Suprapubic skin (tissue), 4 donors: ENCODE data around the gene SLIT2. TPM values are rescaled to one million over a fixed set of nuclear protein-coding genes. Genes with fewer than 3 reads are reported as not detected.

Source experiments
- DNase-seq, 2 donors: peaks; one replicate each; pipeline ENCODE4 v3.0.0-alpha.2; 2019; ENCODE audit warnings: low spot score in 2 of 2
- H3K27ac ChIP-seq: fragments of 200-600 bp; sonication (generic); one replicate; pipeline ENCODE4 v1.5.1; 2019
- H3K27me3 ChIP-seq: fragments of 200-600 bp; sonication (generic); one replicate; pipeline ENCODE4 v1.5.1; 2019
- H3K36me3 ChIP-seq: fragments of 200-600 bp; sonication (generic); one replicate; pipeline ENCODE4 v1.5.1; 2019
- H3K4me1 ChIP-seq: fragments of 200-600 bp; sonication (generic); one replicate; pipeline ENCODE4 v1.5.1; 2019
- H3K4me3 ChIP-seq: fragments of 200-600 bp; sonication (generic); one replicate; pipeline ENCODE4 v1.5.1; 2019; ENCODE audit warnings: mild to moderate bottlenecking
- H3K9me3 ChIP-seq: fragments of 200-600 bp; sonication (generic); one replicate; pipeline ENCODE4 v1.5.1; 2019
- EP300 ChIP-seq: sonication (generic); formaldehyde crosslinking; IDR thresholded peaks from one replicate; pipeline ENCODE4 v1.6.1; 2017; ENCODE audit warnings: antibody characterized with exemption
- POLR2A ChIP-seq, 2 donors: fragments of 450-650 bp; IDR thresholded peaks; one replicate each; pipeline ENCODE4 v1.6.1; 2017; ENCODE audit warnings: antibody characterized with exemption in 2 of 2, mild to moderate bottlenecking in 2 of 2, moderate library complexity in 2 of 2
- POLR2AphosphoS5 ChIP-seq, 3 donors: sonication (generic); formaldehyde crosslinking; IDR thresholded peaks; one replicate each; pipeline ENCODE4 v1.6.1; 2017; ENCODE audit warnings: antibody characterized with exemption in 3 of 3
- whole genome bisulfite sequencing: methylation state at CpG from one replicate; pipeline ENCODE4 v1.1.5; 2018; 5-methylcytosine and 5-hydroxymethylcytosine counted together
- total RNA-seq, 4 donors: library from RNA; depleted of rRNA; stranded (reverse); fragments of >200 nt; gene quantifications; one replicate each; pipeline ENCODE4 v1.1.0, GENCODE V29; 2016
- TF ChIP-seq, protein P1 (sequence below), 2 donors: fragments of 200-600 bp in 1 of 2; fragments of 450-650 bp in 1 of 2; sonication (generic) in 1 of 2; IDR thresholded peaks; one replicate each; pipeline ENCODE4 v1.5.1; 2016 to 2019; ENCODE audit warnings: antibody characterized with exemption in 2 of 2, mild to moderate bottlenecking in 1 of 2, moderate library complexity in 1 of 2

SLIT2 gene
- total RNA-seq, 4 donors from 2014 or later = 2.5 to 4.7 (median 3.0) TPM

DNA sequence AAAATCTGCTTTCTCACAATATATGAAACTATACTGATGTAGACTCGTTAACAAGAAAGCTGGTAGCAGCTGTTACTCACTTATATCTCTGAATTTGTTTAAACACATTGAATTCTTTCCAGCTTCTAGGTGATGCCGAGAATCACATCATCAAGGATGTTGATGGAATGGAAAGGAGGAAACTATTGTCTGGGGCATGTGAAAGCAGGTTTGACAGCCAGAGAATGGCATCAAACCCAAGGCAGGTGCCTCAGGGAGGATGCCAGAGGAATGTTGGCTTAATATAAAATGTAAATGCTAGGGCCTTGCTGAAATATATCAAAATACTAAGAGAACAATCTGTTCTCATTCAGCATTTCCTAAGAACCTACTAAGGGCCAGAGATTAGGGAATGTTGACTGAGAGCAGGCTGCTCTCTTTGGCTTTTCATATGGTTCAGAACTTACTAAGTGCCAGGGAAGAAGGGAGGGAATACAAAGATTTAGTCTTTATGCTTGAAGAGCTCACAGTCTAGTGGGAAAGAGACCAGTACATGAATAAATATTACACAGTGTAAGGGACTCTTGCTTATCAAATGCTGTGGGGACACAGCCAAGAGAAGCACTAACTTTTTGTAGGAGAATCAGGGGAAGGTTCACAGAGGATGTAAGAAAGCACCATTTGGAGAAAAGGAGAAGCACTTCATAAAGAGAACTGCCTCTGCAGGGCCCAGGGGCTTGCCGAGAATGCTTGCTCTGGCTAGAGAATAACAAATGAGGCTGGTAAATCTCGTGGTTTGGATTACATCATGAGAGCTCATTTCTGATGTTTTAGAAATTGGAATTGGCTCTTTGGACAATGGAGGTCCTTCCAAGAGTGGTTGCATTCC is 14.7 kb downstream of the SLIT2 start:
- Histone ChIP-seq H3K9me3 (no peaks in the 10 kb centered on the region), H3K36me3 (no peaks in the 10 kb centered on the region), H3K4me3 (no peak overlapping the region), H3K27me3 (no peaks in the 10 kb centered on the region), H3K27ac (peak overlapping the region; percentile 75), H3K4me1 (no peaks in the 10 kb centered on the region)
- 54% methylated on average over 4 of the region's 4 CpGs for WGBS
- DNase-seq = no peak
- no peak for TF ChIP-seq POLR2AphosphoS5 (IDR thresholded peaks at IDR 0.05)

DNA sequence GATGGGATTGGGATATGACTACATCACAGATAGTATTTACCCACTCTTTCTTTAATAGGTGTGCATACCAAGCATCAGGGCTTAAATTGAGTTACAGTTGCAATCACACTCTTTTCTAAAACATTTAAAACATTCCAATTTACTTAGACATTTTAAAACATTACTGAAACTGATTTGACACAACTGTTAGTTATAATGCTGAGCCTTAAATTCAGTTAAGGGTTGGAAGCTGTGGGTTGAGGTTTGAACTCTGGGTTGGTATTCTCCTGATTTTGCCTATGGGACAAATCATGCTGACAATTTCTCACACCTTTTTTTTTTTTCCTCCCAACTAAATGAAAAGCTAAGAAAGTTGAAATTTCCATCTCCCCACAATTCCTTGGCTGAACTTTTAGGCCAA is 16.3 kb downstream of the SLIT2 start:
- Histone ChIP-seq H3K27me3 (no peaks in the 10 kb centered on the region), H3K27ac (no peak overlapping the region), H3K9me3 (no peaks in the 10 kb centered on the region), H3K4me1 (no peaks in the 10 kb centered on the region), H3K36me3 (no peaks in the 10 kb centered on the region), H3K4me3 (no peak overlapping the region)
- no peak for DNase-seq
- TF ChIP-seq EP300 (no peak), POLR2A (IDR thresholded peaks at IDR 0.05) (no peak), POLR2AphosphoS5 (IDR thresholded peaks at IDR 0.05) (no peak)
- TF ChIP-seq, protein P1, sequence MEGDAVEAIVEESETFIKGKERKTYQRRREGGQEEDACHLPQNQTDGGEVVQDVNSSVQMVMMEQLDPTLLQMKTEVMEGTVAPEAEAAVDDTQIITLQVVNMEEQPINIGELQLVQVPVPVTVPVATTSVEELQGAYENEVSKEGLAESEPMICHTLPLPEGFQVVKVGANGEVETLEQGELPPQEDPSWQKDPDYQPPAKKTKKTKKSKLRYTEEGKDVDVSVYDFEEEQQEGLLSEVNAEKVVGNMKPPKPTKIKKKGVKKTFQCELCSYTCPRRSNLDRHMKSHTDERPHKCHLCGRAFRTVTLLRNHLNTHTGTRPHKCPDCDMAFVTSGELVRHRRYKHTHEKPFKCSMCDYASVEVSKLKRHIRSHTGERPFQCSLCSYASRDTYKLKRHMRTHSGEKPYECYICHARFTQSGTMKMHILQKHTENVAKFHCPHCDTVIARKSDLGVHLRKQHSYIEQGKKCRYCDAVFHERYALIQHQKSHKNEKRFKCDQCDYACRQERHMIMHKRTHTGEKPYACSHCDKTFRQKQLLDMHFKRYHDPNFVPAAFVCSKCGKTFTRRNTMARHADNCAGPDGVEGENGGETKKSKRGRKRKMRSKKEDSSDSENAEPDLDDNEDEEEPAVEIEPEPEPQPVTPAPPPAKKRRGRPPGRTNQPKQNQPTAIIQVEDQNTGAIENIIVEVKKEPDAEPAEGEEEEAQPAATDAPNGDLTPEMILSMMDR (IDR thresholded peaks at IDR 0.05) = no peak

DNA sequence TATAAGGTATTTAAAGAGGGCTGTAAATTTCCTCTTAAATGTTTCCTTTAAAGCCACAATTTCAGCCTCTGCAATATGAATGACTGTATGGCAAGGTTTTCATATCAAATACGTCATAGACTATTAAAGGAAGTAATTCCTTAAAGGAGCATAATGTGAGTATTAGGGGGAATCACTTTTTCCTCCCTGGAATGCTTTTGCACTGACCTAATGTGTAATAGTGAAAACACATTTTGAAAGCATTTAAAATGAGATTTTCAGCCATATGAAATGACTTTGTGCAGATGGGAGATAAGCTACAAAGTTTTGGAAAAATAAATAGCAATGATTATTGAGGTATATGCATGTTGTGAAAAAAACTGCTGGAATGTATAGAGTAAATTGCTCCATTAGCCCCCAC is 17.6 kb downstream of the SLIT2 start:
- H3K27me3 ChIP-seq = no peaks in the 10 kb centered on the region
- H3K9me3 ChIP-seq = no peaks in the 10 kb centered on the region
- WGBS = 52% methylated on average over 1 of the region's 1 CpG
- H3K4me1 ChIP-seq = no peaks in the 10 kb centered on the region
- TF ChIP-seq POLR2A (IDR thresholded peaks at IDR 0.05) (no peak), POLR2AphosphoS5 (IDR thresholded peaks at IDR 0.05) (no peak), EP300 (no peak)
- TF ChIP-seq, protein P1 (IDR thresholded peaks at IDR 0.05) = no peak
- no peak overlapping the region for H3K27ac ChIP-seq
- no peak overlapping the region for H3K4me3 ChIP-seq
- DNase-seq = no peak
- H3K36me3 ChIP-seq = no peaks in the 10 kb centered on the region

DNA sequence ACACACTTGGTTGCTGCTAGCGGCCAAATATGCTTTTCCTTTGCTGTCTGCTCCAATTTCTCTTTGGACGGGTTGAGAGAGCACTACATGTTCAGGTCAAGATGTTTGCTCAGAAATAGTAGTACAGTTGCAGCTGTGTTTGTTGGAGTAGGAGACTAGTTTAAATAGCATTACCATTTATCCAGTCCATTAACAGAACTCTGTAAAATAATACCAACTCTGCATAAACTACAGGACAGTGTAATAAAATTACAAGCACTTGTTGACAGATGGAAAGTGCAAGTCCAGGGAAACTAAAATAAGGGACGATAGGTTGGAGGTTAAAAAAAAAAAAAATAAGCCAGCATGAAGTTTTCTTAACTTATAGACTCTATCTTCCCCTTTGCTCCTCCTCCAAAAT is 20.2 kb downstream of the SLIT2 start:
- H3K27me3 ChIP-seq = no peaks in the 10 kb centered on the region
- no peak overlapping the region for H3K27ac ChIP-seq
- H3K4me1 ChIP-seq = no peaks in the 10 kb centered on the region
- DNase-seq = no peak
- H3K9me3 ChIP-seq = no peaks in the 10 kb centered on the region
- H3K36me3 ChIP-seq = no peaks in the 10 kb centered on the region
- 75% methylated on average over 3 of the region's 3 CpGs for WGBS
- TF ChIP-seq, protein P1 (IDR thresholded peaks at IDR 0.05) = no peak
- TF ChIP-seq EP300 = no peak
- no peak for TF ChIP-seq POLR2AphosphoS5 (IDR thresholded peaks at IDR 0.05)
- TF ChIP-seq POLR2A (IDR thresholded peaks at IDR 0.05) = no peak
- no peak overlapping the region for H3K4me3 ChIP-seq

DNA sequence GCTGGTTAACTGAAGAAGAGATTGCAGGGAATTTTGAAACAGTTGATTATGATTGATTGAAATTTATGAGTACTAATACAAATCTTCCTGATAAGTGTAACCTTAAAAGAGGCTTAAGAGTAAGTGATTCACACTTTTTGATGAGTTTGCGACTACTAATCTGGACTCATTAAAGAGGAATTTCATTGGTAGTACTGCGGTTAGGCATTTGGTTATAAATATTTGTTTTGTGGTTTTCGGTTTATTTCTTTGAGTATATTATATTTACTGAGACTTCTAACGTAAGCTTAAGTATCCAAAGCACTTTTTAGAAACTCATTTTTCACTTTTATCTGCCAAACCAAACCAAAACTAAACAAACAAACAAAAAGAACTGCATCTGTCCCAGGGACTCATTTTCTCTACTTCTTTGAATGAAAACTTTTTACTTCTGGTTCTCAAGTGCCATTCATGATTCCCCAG is 20.7 kb downstream of the SLIT2 start:
- H3K9me3 ChIP-seq = no peaks in the 10 kb centered on the region
- H3K4me1 ChIP-seq = no peaks in the 10 kb centered on the region
- WGBS = 85% methylated on average over 4 of the region's 4 CpGs

More for the DNA sequence above, 20.7 kb downstream of the SLIT2 start:
- Histone ChIP-seq H3K4me3 (no peak overlapping the region), H3K36me3 (no peaks in the 10 kb centered on the region), H3K27ac (no peak overlapping the region), H3K27me3 (no peaks in the 10 kb centered on the region)
- TF ChIP-seq POLR2AphosphoS5 (IDR thresholded peaks at IDR 0.05) = no peak
- no peak for TF ChIP-seq POLR2A (IDR thresholded peaks at IDR 0.05)
- TF ChIP-seq, protein P1 (IDR thresholded peaks at IDR 0.05) = no peak
- no peak for TF ChIP-seq EP300
- no peak for DNase-seq
